HEK293 (cell line): ENCODE measurements around the gene NCK1.

ENCODE experiments used
- KLF16 ChIP-seq: fragments of 450-650 bp; formaldehyde crosslinking; IDR thresholded peaks from 2 replicates; pipeline ENCODE4 v1.5.1; 2017; ENCODE audit warnings: missing biosample characterization, missing genetic modification characterization
- ZFHX2 ChIP-seq: fragments of 450-650 bp; formaldehyde crosslinking; conservative IDR thresholded peaks from 2 replicates; pipeline ENCODE4 v1.5.1; 2016; ENCODE audit warnings: missing biosample characterization, missing genetic modification characterization
- ZNF138 ChIP-seq: fragments of 450-650 bp; formaldehyde crosslinking; IDR thresholded peaks from 2 replicates; pipeline ENCODE4 v1.5.1; 2016; ENCODE audit warnings: missing biosample characterization, missing genetic modification characterization, borderline replicate concordance
- ZNF274 ChIP-seq, 2 experiments: fragments of 200-500 bp in 1 of 2; fragments of 450-650 bp in 1 of 2; sonication (Bioruptor generic) in 1 of 2; formaldehyde crosslinking in 1 of 2; IDR thresholded peaks; 2 replicates each; pipeline versions ENCODE4 v1.5.1 to v1.6.1; 2014 to 2016; ENCODE audit warnings: borderline replicate concordance in 1 of 2, inconsistent platforms in 1 of 2, low read length in 1 of 2, missing biosample characterization in 1 of 2, missing genetic modification characterization in 1 of 2
- ZNF302 ChIP-seq: fragments of 450-650 bp; formaldehyde crosslinking; IDR thresholded peaks from 2 replicates; pipeline ENCODE4 v1.5.1; 2016; ENCODE audit warnings: missing biosample characterization, missing genetic modification characterization, low read depth
- ZNF792 ChIP-seq: fragments of 450-650 bp; formaldehyde crosslinking; IDR thresholded peaks from 2 replicates; pipeline ENCODE4 v1.5.1; 2016; ENCODE audit warnings: missing biosample characterization, missing genetic modification characterization
- TF ChIP-seq, protein P1 (sequence below): fragments of 450-650 bp; formaldehyde crosslinking; IDR thresholded peaks from 2 replicates; pipeline ENCODE4 v1.5.1; 2016; ENCODE audit warnings: missing biosample characterization, missing genetic modification characterization
- TF ChIP-seq, protein P2 (sequence below): IDR thresholded peaks from 2 replicates; pipeline ENCODE4 v1.6.1; 2011; ENCODE audit warnings: mild to moderate bottlenecking, low read depth, low read length, borderline replicate concordance
- TF ChIP-seq, protein P3 (sequence below): fragments of 450-650 bp; formaldehyde crosslinking; IDR thresholded peaks from 2 replicates; pipeline ENCODE4 v1.5.1; 2016; ENCODE audit warnings: missing biosample characterization, missing genetic modification characterization
- TF ChIP-seq, protein P4 (sequence below): fragments of 450-650 bp; formaldehyde crosslinking; IDR thresholded peaks from 2 replicates; pipeline ENCODE4 v1.5.1; 2016; ENCODE audit warnings: missing biosample characterization, missing genetic modification characterization, low read depth

DNA sequence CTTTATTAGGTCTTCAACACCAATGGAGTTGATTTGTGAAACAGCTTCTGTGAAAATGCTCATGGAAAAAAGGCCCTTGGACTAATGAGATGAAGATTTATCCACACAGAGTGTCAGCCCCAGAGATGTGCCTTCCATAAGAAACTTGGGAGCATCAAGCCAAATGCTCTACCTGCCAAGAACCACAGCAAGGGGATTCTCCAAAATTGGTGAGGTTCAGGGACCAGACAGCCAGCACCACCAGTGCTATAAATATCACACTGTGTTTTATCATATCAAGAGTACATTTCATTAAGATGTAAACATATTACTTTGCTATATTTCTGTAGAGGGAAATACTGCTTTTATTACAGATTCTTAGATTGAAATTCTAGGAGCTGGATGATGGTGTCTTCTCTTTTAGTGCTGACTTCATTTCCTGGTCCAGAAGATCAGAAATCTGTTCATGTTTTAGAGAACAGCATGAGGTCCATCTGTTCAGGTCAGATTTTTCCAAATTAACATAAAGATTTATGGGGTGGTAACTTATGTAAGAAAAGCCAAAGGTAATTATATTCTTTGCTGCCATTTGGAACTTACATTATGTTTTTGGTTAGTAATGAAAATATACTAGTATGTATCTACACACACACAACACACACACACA is 25.4 kb upstream of the NCK1 start:
- TF ChIP-seq, protein P1, sequence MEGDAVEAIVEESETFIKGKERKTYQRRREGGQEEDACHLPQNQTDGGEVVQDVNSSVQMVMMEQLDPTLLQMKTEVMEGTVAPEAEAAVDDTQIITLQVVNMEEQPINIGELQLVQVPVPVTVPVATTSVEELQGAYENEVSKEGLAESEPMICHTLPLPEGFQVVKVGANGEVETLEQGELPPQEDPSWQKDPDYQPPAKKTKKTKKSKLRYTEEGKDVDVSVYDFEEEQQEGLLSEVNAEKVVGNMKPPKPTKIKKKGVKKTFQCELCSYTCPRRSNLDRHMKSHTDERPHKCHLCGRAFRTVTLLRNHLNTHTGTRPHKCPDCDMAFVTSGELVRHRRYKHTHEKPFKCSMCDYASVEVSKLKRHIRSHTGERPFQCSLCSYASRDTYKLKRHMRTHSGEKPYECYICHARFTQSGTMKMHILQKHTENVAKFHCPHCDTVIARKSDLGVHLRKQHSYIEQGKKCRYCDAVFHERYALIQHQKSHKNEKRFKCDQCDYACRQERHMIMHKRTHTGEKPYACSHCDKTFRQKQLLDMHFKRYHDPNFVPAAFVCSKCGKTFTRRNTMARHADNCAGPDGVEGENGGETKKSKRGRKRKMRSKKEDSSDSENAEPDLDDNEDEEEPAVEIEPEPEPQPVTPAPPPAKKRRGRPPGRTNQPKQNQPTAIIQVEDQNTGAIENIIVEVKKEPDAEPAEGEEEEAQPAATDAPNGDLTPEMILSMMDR (tag by site-specific recombination): no peak
- TF ChIP-seq ZNF138 (tag by site-specific recombination): no peak
- no peak for TF ChIP-seq KLF16
- TF ChIP-seq ZNF792 (tag by site-specific recombination): no peak
- TF ChIP-seq, protein P2, sequence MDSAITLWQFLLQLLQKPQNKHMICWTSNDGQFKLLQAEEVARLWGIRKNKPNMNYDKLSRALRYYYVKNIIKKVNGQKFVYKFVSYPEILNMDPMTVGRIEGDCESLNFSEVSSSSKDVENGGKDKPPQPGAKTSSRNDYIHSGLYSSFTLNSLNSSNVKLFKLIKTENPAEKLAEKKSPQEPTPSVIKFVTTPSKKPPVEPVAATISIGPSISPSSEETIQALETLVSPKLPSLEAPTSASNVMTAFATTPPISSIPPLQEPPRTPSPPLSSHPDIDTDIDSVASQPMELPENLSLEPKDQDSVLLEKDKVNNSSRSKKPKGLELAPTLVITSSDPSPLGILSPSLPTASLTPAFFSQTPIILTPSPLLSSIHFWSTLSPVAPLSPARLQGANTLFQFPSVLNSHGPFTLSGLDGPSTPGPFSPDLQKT: no peak
- no peak for TF ChIP-seq ZNF274 (IDR thresholded peaks at IDR 0.05; ENCODE audit: low read length)
- TF ChIP-seq ZNF274 (tag by site-specific recombination; IDR thresholded peaks at IDR 0.05; ENCODE audit: borderline replicate concordance): no peak
- no peak for TF ChIP-seq ZFHX2 (tag by site-specific recombination)
- TF ChIP-seq, protein P3, sequence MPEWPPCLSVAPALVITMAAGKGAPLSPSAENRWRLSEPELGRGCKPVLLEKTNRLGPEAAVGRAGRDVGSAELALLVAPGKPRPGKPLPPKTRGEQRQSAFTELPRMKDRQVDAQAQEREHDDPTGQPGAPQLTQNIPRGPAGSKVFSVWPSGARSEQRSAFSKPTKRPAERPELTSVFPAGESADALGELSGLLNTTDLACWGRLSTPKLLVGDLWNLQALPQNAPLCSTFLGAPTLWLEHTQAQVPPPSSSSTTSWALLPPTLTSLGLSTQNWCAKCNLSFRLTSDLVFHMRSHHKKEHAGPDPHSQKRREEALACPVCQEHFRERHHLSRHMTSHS: no peak
- no peak for TF ChIP-seq ZNF302 (tag by site-specific recombination)
- TF ChIP-seq, protein P4, sequence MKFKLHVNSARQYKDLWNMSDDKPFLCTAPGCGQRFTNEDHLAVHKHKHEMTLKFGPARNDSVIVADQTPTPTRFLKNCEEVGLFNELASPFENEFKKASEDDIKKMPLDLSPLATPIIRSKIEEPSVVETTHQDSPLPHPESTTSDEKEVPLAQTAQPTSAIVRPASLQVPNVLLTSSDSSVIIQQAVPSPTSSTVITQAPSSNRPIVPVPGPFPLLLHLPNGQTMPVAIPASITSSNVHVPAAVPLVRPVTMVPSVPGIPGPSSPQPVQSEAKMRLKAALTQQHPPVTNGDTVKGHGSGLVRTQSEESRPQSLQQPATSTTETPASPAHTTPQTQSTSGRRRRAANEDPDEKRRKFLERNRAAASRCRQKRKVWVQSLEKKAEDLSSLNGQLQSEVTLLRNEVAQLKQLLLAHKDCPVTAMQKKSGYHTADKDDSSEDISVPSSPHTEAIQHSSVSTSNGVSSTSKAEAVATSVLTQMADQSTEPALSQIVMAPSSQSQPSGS (tag by site-specific recombination): no peak
